ENCODE results near the gene COMMD4.
"Not testable (repeated sequence)": the region's sequence is repeated elsewhere in the genome, so short reads cannot be mapped to it uniquely, and the experiment has no call there.

The COMMD4 gene

GRCh38 chr15:75380773-75381172 is 44.9 kb downstream of the COMMD4 start:
- no peak for DNase-seq (ENCODE audit: low read depth)

GRCh38 chr15:75383986-75384385 is 48.1 kb downstream of the COMMD4 start:
- DNase-seq (ENCODE audit: low read depth): not testable (repeated sequence)

Data from stimulated activated CD8-positive, alpha-beta memory T cell treated with anti-CD3 and anti-CD28 coated beads, Interleukin-4, amount 100 ng/mL, for 24 hours (primary cell).